DMS153 (cell line): Measurements from ENCODE around the gene TMEM30A.

Experiments used
- DNase-seq: peaks from one replicate; lab custom pipeline; 2025; lab: John Stamatoyannopoulos, UW

TMEM30A gene

DNA sequence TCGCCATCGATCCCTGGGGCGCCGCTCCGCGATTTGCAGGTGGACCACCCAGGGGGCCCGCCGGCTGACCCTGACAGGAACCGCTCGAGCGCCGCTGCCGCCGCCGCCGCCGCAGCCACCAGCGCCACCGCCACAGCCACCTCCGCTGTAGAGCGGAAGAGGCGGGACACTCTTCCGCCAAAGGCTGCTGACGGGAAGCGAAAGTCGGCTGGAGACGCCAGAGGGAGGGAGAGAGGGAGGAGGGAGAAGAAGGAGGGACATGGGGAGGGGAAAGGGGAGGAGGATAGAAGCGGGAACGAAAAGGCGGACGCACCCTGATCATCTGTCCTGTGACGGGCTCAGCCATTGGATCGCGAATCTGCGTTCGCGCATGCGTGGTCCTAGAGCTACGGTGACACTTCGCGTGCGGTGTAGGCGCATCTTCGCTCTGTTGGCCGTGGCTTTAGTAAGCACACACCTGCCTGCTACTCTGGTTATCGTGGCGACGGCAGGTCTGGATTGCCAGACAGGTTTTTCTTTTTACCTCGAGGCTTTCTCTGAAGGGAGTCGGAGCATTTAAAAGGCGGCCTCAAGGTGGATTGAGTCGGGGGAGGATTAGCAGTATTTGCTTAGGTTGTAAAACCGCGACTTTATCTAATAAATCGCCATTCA, at the start of gene TMEM30A:
Gene TMEM30A, minus strand, starts transcription at position 161 of the 651 bp plus-strand sequence. Its CDS starts 154 bp downstream, at position 7.
- DNase-seq: peak; percentile 100

DNA sequence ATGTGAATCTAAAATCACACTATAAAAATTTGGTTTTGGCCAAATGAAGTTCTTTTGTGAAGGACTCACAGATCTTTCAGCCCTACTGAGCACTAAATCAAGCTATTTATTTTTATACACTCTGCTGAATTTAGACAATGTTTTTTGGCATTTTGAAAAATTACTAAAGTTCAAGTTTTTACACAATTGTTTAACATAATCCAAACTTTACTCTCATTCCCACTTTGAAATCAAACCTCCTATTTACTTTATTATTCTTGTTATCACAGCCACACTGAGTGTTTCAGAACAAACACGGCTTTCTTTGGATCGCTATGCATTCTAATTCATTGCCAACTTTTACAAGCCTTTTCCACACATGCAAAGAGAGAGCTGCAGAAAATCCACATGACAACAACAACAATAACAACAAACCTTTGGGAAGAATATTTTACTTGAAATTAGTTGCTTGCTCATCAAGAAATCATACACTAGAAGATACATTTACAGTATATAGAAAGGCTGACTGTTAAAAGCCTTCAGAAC, 49.1 kb upstream of the TMEM30A start:
- DNase-seq: no peak

DNA sequence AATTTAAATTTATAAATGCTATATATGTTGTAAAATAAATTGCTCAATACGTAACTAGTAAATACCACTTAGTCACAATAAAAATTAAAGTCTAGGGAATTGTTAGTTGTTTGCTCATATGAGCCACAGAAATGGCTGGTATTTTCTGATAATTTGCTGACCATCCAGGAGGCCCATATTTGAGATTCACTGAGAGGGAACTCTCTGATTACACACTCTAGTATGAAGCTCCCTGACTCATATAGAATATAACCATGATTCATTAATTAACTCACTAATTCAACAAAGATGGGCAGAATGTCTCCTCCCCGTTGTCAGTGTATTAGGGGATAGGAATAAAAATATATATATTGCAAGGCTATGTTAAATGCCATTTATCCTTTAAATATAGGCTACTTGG, 46.6 kb upstream of the TMEM30A start:
- no peak for DNase-seq

DNA sequence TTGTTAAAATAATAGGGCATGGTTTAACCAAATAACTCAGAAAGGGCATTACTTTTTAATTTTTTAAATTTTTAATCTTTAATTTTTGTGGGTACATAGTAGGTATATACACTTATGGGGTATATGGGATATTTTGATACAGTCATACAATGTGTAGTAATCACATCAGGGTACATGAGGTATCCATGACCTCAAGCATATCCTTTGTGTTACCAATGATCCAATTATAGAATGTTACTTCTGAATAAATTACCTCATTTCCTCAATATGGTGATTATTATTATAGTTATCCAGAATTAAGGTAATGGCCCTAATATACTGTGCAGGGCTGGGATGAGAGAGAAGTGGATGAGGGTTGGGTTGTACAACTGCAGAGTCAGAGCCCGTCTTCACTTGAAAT, 45.1 kb upstream of the TMEM30A start:
- no peak for DNase-seq

DNA sequence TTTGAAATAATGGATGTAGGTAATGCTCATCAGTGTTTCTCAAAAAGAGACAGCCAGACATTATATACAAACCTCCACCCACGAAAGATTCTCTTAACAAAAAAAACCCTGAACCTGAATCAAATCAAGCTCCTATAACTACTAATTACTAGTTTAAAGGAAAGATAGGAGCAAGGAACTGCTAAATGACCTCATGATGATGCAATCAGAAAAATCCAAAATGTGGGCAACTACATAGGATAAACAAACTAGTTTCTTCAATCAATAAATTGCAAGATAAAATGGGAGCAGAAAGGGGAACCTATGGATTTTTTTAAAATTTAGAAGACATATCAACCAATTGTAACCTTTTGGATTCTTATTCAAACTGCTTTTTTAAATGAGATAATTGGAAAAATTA, 43.2 kb upstream of the TMEM30A start:
- no peak for DNase-seq

DNA sequence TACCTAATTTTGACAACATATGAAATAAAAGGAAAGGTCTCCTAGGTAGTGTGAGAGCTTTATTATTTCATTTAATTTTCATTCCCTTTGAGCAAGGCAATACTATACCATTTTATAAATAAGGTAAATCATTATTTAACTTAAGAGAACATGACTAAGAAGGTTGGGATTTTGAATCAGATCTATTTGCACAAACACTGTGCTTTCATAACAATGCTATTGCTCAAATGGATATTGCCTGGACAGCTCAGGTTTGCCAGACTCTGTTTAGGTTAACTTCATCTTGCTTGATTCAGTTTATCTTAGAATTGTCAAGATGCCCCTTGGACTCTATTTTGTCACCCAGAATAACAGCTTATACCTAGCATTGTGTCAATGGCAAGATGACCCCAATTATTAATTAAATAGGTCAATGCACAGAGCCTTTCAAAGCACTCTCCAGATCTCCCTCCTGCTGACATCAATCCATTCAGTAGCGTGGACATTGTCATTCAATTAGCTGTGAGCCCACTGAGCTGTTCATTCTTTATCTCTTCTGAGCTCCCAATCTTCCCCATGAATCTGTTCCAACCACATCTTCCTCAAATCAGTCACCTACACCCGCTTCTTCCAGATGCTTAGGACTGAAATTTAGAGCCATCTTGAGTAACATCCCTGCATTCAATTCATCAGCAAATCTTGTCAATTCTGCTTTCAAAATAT, 42.1 kb upstream of the TMEM30A start:
- no peak for DNase-seq

DNA sequence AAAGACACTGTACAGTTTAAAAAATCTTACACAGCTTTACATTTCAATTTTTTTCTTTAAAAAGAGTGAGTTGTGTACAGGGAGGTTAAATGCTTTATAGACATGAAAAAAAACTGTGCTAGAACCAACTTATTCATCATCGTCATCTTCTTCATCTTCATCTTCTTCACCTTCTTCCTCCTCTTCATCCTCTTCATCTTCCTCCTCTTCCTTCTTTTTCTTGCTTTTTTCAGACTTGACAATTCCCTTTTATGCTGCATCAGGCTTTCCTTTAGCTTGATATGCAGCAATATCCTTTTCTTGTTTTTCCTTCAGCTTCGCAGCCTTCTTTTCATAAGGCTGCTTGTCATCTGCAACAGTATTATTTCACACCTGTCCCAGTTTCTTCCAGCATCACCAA, 34.3 kb upstream of the TMEM30A start:
- DNase-seq: no peak

DNA sequence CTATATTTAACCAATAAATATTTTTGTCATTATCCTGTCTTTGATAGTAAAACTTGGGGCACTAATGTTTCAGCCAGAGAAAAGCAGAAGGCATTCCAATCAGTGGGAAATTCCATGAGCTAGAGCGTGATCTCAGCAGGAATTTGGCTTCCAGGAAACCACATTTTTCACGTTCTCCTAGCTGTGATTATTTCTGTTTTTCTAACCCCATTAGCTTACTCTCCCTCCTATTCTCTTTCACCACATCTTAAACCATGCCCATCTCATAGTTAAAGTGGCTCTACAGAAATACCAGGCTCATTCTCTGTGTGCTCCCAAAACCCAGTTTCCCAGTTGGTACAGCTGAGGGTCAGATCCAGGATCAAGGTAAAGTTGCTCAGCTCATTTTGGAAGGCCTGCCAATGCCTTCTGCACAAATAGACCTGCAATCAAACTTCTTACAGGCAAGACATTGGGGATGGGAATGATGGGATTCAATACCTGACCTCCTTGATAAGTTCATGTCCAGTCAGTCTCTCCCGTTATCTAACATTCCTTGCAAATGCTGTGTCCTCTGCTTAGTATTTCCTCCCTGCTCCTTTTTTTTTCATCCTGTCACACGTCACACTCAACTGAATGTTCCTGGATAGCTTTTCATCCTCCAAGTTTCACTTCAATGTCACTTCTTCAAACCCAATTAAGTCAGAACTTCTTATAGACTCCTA, 33.1 kb upstream of the TMEM30A start:
- DNase-seq: no peak

DNA sequence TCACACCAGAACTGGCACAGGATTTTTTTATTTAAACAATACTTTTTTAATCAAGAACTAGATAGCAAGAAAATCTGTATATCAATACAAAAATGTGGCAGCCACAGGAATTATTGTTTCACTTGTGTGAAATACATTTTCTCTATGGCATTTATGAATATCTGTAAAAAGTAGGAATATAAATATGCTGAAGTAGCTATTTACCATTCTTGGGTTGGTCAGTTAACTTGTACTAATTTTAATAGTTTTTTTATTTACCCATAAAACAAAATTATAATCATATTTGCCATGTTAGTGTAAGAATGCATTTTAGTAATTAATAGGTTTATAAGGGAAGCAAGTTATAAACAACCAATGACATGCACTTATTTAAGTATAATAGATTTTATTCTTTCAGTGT, 31.4 kb upstream of the TMEM30A start:
- no peak for DNase-seq

DNA sequence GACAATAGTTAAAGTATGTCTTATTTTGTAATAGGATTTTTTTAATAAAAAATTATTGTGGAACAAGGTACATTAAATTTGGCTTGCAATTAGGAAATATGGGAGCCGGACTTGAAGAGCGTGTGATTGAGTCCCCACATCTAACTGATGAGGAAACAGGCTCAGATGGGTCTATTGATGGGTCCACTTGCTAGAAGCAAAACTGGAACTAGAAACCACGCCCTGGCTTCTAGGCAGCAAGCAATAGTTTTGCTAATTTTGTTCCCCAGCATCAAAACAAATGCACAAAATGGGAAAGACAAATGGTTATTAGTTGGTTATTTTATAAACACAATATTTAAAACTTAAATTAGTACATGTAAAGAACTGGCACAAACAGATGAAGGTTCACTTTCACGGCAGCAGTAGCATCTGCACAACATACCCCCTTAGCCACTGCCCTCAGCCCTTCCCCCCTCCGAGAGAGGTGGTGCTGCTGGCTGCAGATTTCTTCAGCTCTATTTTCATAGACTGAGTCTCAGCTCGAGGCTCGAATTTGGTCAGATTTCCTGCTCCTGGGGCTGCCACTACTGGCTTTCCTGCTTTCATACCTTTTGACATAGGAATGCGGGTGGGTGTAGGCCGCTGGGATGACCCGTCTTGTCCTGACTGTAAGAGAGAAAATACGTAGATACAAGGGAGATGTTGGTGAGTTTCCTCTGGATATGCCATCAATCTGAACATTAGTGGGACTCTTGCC, 23.8 kb upstream of the TMEM30A start:
- DNase-seq: no peak

DNA sequence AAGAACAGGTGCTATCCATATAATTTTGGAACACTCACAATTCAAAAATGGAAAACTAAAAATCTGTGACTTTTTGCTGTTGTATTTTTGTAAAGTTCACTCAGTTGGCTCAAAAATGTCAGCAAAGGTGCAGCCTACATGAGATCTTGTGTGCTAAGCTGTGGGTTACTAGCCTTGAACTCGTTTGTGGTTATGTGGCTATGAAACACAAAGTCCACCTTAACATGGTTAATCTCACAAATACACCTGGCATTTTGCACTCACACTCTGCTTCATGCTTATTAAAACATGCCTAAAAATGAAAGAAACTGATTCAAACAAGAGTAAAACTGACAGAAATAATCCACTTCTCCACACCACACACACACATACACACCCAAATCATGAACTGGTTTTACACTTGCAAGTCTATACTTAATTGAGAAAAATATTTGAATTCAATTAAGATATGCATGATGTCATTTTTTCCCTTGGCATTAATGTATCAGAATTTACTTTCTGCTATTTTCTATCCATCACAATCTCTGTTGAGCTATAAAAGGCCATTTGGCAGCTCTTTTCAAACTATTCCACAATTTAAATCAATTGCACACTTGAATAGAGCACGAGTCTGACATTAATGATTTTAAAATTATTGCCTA, 22.9 kb upstream of the TMEM30A start:
- no peak for DNase-seq

DNA sequence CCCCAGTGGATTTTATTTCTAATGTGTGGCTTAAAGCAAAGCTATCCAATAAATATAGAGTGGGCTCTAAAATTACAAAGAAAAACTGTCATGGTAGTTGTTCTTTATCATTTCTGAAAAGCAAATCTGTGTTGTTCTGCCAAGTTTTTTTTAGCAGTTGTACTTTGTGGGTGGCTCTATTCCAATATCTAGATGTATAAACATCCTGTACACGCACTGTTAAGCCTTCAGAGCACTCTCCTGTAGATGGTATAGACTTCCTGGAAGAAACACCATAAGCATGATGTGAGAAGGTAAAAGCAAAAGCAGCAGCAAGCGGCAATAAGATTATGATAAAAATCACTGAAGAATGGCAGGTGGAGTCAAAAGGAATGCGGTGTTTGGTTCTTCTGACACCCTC, 21.5 kb upstream of the TMEM30A start:
- DNase-seq: no peak

DNA sequence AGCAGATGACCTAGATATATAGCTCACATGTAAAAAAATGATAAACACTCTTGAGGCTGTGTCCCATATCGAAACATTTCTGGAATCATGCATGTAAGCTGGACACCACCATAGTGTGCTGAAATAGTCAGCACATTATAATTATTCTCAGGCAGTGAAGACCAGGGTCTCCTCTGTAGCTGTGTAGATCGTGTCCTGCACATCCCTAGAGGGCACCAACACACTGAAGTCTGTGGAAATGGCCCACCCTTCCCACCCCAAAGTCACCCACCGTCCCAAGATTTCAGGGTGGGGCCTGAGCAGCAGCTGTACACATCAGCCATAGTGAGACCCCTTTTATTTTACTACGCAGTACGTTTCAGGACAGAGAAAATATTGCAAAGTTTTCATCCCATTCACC, 21.0 kb upstream of the TMEM30A start:
- no peak for DNase-seq

DNA sequence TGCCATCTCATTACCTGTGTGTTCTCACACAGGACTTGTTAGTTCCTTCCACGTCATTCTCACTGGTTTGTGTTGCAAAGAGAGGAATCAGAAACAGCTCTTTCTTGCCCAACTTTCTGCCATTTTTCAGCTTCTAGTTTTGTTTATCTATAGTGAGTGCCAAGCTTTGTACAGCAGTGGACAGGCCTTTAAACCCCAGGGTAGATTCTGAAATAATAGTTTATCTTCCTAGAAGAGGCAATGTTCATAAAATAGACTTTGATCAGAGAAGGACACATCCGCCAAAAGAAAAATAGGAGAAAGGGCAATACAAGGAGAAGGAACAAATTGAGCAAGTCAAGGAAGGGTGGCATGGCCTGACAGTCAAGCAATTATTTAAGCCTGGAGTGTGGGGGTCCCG, 17.7 kb upstream of the TMEM30A start:
- no peak for DNase-seq

DNA sequence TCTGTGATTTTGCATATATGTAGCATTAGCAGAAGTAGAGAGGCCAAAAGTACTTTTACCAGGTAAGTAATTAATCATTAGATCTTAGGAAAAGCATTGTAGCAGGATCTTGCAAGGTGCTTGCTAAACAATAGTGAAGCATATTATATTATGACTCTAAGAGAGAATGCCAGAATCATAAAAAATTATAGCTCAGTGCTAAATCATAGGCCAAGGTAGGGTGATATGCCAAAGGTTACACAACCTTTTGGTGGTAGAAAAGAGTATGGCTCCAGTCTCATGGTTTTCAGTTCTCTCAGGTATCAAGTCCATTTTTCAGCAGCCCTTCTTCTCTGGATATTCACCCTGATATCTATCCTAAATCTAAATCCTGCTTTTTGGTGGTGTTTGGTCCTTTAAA, 16.9 kb upstream of the TMEM30A start:
- DNase-seq: no peak

DNA sequence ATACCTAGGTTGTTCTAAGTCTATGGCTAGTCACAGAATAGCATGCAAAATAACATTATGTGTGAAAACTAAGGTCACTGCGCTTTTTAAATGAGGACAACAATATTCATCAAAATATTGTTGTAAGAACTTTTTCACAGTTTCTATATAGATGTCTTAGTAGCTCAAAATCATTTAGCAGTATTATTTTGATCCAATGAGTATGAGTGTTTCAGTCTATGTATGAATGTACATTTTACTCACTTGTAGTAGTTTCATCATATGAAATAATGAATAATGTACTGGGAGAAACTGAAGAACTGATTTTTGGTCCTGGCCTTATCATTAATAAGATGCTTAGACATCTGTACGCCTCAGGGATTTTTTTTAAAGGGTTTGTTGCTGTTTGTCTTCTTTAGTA, 16.5 kb upstream of the TMEM30A start:
- no peak for DNase-seq

DNA sequence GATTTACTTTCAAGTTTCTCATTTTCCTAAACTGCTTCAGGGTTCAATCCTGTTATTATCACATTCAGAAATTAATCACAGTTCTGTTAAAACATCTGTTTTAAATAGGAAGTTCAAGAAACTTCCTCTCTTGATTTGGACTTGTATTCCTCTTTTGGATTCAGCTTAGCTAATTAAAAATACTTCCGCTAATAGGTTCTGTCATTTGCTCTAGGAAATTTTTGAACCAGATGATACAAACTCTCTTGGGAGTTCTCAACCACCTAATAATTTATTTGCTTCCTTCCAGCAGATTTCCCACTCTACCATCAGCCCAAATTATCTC, 15.9 kb upstream of the TMEM30A start:
- no peak for DNase-seq

DNA sequence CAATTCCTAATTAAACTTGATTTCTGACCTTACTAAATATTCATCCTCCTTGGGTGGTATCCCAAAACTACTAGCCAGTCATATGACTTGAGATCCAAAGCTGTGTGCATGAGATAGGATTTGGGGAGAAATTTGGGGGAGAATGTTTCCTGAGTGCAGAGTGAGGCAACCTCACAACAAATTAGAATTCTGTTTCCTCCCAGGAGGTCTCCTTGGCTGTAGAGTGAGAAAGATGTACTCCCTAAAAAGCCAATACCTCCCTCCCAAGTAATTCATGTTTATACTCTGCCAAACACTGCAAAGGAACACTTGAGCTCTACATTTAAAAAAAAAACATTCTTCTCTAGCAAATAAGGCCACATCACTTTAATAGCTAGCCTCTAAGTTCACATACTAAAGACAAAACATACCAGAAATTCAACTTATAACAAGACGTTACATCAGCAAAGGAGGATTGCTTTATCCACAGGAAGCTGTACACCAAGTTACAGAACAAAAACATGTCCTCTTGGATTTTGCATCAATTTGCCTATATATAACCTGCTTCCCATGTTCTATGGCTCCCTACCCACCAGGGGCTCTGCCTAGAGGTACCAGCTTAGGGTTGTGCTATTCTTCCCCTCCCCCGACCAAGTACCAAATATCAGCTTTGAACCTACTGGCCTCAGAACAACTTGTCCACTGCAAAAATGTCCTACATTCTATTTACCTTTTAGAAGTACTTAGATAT, 15.4 kb upstream of the TMEM30A start:
- DNase-seq: no peak

DNA sequence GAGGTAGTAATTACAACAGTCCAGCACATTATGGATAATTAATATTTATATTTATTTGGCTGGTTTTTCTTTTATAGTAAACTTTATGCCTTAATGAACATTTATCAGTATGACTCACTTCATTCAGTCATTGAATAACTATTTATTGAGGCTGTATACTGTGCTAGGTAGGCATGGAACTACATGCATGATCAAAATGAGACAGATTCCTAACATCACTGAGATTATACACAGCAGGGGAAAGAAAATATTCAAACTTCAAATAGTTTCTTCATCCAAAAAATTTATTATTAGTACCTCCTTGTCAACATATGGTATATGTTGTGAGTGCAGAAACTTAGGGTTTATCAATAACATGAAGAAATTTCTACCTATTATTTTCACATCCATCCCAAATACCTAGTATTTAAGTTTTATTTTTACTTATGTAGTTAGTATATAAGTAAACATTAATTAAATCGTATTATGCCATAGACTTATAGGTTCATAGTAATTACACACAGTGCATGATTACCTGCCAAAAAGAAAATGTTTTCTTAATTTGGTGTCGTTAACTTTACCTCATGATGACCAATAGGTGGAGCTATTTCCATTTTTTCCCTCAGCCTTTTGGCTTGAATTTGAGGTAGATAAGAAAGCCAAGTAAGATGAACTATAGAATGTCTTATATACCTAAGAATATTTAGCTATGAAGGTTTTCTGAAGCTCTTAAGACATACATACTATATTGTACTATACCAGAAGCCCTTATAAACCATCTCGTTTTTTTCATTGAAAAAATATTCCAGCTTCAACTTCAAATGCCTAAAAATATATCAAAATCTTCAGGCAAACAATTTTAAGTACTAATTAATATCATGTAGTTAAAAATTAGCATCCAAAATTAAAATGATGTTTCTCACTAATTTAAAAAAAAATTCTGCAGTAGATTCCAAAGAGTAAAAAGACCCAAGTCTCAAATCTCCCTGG, 12.5 kb upstream of the TMEM30A start:
- peak; percentile 68 for DNase-seq

DNA sequence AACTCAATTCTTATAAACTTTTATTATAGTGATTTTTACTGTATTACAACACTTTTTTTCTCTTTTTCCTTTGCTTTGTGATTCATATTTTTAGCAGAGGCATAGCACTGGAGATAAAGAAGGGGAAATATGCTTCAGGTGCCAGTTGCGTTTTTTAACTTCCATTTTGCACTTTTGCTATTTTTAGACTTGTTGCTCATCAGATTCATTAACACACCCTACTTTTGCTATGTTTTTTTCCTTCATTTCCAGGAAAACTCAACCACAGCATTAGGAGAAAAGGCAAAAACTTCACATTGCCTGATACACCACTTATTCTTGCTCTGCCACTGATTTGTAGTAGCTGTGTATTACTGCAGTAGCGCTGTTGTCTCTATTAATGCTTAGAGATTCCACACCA, 8.0 kb upstream of the TMEM30A start:
- no peak for DNase-seq
